Activated T-helper 2 cell treated with anti-CD3 and anti-CD28 coated beads, Interferon-gamma antibody, Interleukin-2, Interleukin-4, amounts not matched to agents 10 μg/mL and 5 μg/mL and 100 μg/mL, durations not matched to agents 14 hours and 24 hours and 36 hours (primary cell): ENCODE measurements around the gene VWCE. TPM values are rescaled to one million over a fixed set of nuclear protein-coding genes. Genes with fewer than 3 reads are reported as not detected.
"Not testable (repeated sequence)": the region's sequence is repeated elsewhere in the genome, so short reads cannot be mapped to it uniquely, and the experiment has no call there.

Experiments
- DNase-seq: peaks from one replicate; pipeline ENCODE4 v3.0.0; 2021; ENCODE audit warnings: low spot score
- H3K27ac Mint-ChIP-seq: one replicate; pipeline ENCODE4 v1.8.0; 2021; ENCODE audit warnings: mixed read lengths
- H3K27me3 Mint-ChIP-seq: one replicate; pipeline ENCODE4 v1.8.0; 2021; ENCODE audit warnings: low read depth, mixed read lengths
- H3K36me3 Mint-ChIP-seq: one replicate; pipeline ENCODE4 v1.8.0; 2021; ENCODE audit warnings: low read depth, mixed read lengths
- H3K4me1 Mint-ChIP-seq: one replicate; pipeline ENCODE4 v1.8.0; 2021; ENCODE audit warnings: low read depth, mixed read lengths
- H3K4me3 Mint-ChIP-seq: one replicate; pipeline ENCODE4 v1.8.0; 2021; ENCODE audit warnings: low read depth, mild to moderate bottlenecking, moderate library complexity, mixed read lengths
- H3K9me3 Mint-ChIP-seq: one replicate; pipeline ENCODE4 v1.8.0; 2021; ENCODE audit warnings: mixed read lengths
- intact Hi-C: fragments of 100-400 bp; cut with micrococcal nuclease; formaldehyde crosslinking; loops from one replicate; pipeline ENCODE4 v1.15.1; 2023
- total RNA-seq: library from RNA; stranded (reverse); gene quantifications from 2 replicates; pipeline ENCODE4 v1.2.3, GENCODE V29; 2022

Gene VWCE
- total RNA-seq, 1 donor from 2014 or later, result 8.1 TPM

GRCh38 chr11:61252332-61252731, 42.8 kb downstream of the VWCE start:
- not testable (repeated sequence) for H3K27me3 Mint-ChIP-seq, H3K4me1 Mint-ChIP-seq, H3K36me3 Mint-ChIP-seq, DNase-seq, H3K27ac Mint-ChIP-seq, H3K4me3 Mint-ChIP-seq, H3K9me3 Mint-ChIP-seq
- intact Hi-C loops, result loop anchor here (10.0 kb wide), 1 partner anchor 132 kb away; no protein-coding TSS in a partner anchor

GRCh38 chr11:61250796-61251765, 44.0 kb downstream of the VWCE start:
- not testable (repeated sequence) for H3K9me3 Mint-ChIP-seq, H3K4me1 Mint-ChIP-seq, H3K27ac Mint-ChIP-seq, H3K36me3 Mint-ChIP-seq, H3K4me3 Mint-ChIP-seq, DNase-seq, H3K27me3 Mint-ChIP-seq
- intact Hi-C loops, result loop anchor here (10.0 kb wide), 1 partner anchor 134 kb away; no protein-coding TSS in a partner anchor

- intact Hi-C loops, H3K4me3 Mint-ChIP-seq, H3K27me3 Mint-ChIP-seq, H3K27ac Mint-ChIP-seq, H3K4me1 Mint-ChIP-seq, H3K9me3 Mint-ChIP-seq, H3K36me3 Mint-ChIP-seq, DNase-seq: not testable (repeated sequence)
These were observed 45.9 kb downstream of the VWCE start for GRCh38 chr11:61249201-61249600.

GRCh38 chr11:61248071-61248470, 47.0 kb downstream of the VWCE start:
- H3K36me3 Mint-ChIP-seq, H3K27ac Mint-ChIP-seq, intact Hi-C loops, H3K4me3 Mint-ChIP-seq, H3K4me1 Mint-ChIP-seq, H3K9me3 Mint-ChIP-seq, H3K27me3 Mint-ChIP-seq, DNase-seq: not testable (repeated sequence)

- H3K4me3 Mint-ChIP-seq, H3K9me3 Mint-ChIP-seq, H3K36me3 Mint-ChIP-seq, H3K27ac Mint-ChIP-seq, H3K4me1 Mint-ChIP-seq, intact Hi-C loops, DNase-seq, H3K27me3 Mint-ChIP-seq: not testable (repeated sequence)
These were observed 49.7 kb downstream of the VWCE start for GRCh38 chr11:61245284-61245964.

GRCh38 chr11:61241526-61241925, 53.6 kb downstream of the VWCE start:
- H3K4me1 Mint-ChIP-seq, H3K9me3 Mint-ChIP-seq, H3K27me3 Mint-ChIP-seq, H3K4me3 Mint-ChIP-seq, H3K27ac Mint-ChIP-seq, DNase-seq, H3K36me3 Mint-ChIP-seq, intact Hi-C loops: not testable (repeated sequence)

- H3K4me3 Mint-ChIP-seq, intact Hi-C loops, DNase-seq, H3K27ac Mint-ChIP-seq, H3K36me3 Mint-ChIP-seq, H3K4me1 Mint-ChIP-seq, H3K9me3 Mint-ChIP-seq, H3K27me3 Mint-ChIP-seq: not testable (repeated sequence)
These were observed 54.2 kb downstream of the VWCE start, which contains the start of gene PGA5 for GRCh38 chr11:61240875-61241274. TSS of gene PGA5 (plus strand) at chr11:61241175. CDS start at chr11:61241227, 52 bp downstream.

- H3K27ac Mint-ChIP-seq, H3K9me3 Mint-ChIP-seq, H3K36me3 Mint-ChIP-seq, H3K4me1 Mint-ChIP-seq, intact Hi-C loops, H3K27me3 Mint-ChIP-seq, H3K4me3 Mint-ChIP-seq, DNase-seq: not testable (repeated sequence)
These were observed 54.8 kb downstream of the VWCE start for GRCh38 chr11:61240288-61240687.

- DNase-seq, H3K9me3 Mint-ChIP-seq, H3K4me3 Mint-ChIP-seq, H3K27me3 Mint-ChIP-seq, H3K36me3 Mint-ChIP-seq, intact Hi-C loops, H3K4me1 Mint-ChIP-seq, H3K27ac Mint-ChIP-seq: not testable (repeated sequence)
These were observed 58.0 kb downstream of the VWCE start for GRCh38 chr11:61237130-61237529.

GRCh38 chr11:61232548-61233145, 62.5 kb downstream of the VWCE start:
- H3K27me3 Mint-ChIP-seq, H3K4me1 Mint-ChIP-seq, H3K27ac Mint-ChIP-seq, intact Hi-C loops, H3K36me3 Mint-ChIP-seq, DNase-seq, H3K4me3 Mint-ChIP-seq, H3K9me3 Mint-ChIP-seq: not testable (repeated sequence)

- H3K4me3 Mint-ChIP-seq, H3K27ac Mint-ChIP-seq, H3K36me3 Mint-ChIP-seq, intact Hi-C loops, H3K4me1 Mint-ChIP-seq, H3K9me3 Mint-ChIP-seq, DNase-seq, H3K27me3 Mint-ChIP-seq: not testable (repeated sequence)
These were observed 63.5 kb downstream of the VWCE start for GRCh38 chr11:61231585-61231984.

- H3K9me3 Mint-ChIP-seq, H3K4me3 Mint-ChIP-seq, H3K27me3 Mint-ChIP-seq, intact Hi-C loops, H3K36me3 Mint-ChIP-seq, H3K4me1 Mint-ChIP-seq, DNase-seq, H3K27ac Mint-ChIP-seq: not testable (repeated sequence)
These were observed 64.1 kb downstream of the VWCE start for GRCh38 chr11:61231033-61231432.

- H3K9me3 Mint-ChIP-seq, H3K4me3 Mint-ChIP-seq, H3K27me3 Mint-ChIP-seq, H3K27ac Mint-ChIP-seq, intact Hi-C loops, H3K36me3 Mint-ChIP-seq, H3K4me1 Mint-ChIP-seq, DNase-seq: not testable (repeated sequence)
These were observed 65.7 kb downstream of the VWCE start for GRCh38 chr11:61229458-61229857.
